Loucy (cell line): ENCODE results near the gene PHRF1.

ENCODE experiments used
- EZH2phosphoT487 ChIP-seq: fragments of 200-600 bp; IDR thresholded peaks from 2 replicates; pipeline ENCODE4 v1.6.1; 2018; ENCODE audit warnings: antibody characterized with exemption, mild to moderate bottlenecking, moderate library complexity, borderline replicate concordance
- TF ChIP-seq, protein P1 (sequence below): fragments of 200-600 bp; sonication (generic); conservative IDR thresholded peaks from 2 replicates; pipeline ENCODE4 v1.5.1; 2014; ENCODE audit warnings: mild to moderate bottlenecking, antibody characterized with exemption, low read length

DNA sequence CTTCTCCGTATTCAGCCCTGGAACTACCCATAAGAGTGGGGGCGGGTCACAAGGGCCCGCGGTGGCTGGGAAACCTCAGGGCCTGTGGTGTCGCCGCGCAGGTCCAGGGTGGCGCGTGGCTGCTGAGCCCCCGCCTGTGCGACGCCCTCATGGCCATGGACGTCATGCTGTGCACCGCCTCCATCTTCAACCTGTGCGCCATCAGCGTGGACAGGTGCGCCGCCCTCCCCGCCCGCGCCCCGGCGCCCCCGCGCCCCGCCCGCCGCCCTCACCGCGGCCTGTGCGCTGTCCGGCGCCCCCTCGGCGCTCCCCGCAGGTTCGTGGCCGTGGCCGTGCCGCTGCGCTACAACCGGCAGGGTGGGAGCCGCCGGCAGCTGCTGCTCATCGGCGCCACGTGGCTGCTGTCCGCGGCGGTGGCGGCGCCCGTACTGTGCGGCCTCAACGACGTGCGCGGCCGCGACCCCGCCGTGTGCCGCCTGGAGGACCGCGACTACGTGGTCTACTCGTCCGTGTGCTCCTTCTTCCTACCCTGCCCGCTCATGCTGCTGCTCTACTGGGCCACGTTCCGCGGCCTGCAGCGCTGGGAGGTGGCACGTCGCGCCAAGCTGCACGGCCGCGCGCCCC is 63.2 kb downstream of the PHRF1 start:
- TF ChIP-seq, protein P1, sequence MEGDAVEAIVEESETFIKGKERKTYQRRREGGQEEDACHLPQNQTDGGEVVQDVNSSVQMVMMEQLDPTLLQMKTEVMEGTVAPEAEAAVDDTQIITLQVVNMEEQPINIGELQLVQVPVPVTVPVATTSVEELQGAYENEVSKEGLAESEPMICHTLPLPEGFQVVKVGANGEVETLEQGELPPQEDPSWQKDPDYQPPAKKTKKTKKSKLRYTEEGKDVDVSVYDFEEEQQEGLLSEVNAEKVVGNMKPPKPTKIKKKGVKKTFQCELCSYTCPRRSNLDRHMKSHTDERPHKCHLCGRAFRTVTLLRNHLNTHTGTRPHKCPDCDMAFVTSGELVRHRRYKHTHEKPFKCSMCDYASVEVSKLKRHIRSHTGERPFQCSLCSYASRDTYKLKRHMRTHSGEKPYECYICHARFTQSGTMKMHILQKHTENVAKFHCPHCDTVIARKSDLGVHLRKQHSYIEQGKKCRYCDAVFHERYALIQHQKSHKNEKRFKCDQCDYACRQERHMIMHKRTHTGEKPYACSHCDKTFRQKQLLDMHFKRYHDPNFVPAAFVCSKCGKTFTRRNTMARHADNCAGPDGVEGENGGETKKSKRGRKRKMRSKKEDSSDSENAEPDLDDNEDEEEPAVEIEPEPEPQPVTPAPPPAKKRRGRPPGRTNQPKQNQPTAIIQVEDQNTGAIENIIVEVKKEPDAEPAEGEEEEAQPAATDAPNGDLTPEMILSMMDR = no peak
- no peak for TF ChIP-seq EZH2phosphoT487
